Body of pancreas (tissue), 4 donors: Measurements from ENCODE around the gene MRPL10. TPM values are rescaled to one million over a fixed set of nuclear protein-coding genes. Genes with fewer than 3 reads are reported as not detected.

Experiments used
- ATAC-seq: fragments of 150-250 bp; one replicate; pipeline ENCODE4 v1.9.1; 2016
- DNase-seq, 4 donors: peaks; one replicate each; pipeline ENCODE4 v3.0.0-alpha.2; 2019
- H3K27ac ChIP-seq, 4 donors: fragments of 200-600 bp; sonication (generic); 1 replicate in 3 of 4; 2 replicates in 1 of 4; pipeline versions ENCODE4 v1.5.1 to v1.6.1; 2016 to 2019; ENCODE audit warnings: mild to moderate bottlenecking in 1 of 4, mixed read lengths in 1 of 4, moderate library complexity in 1 of 4
- H3K27me3 ChIP-seq, 2 donors: fragments of 200-600 bp; sonication (generic); one replicate each; pipeline ENCODE4 v1.6.0; 2016; ENCODE audit warnings: mild to moderate bottlenecking in 1 of 2
- H3K36me3 ChIP-seq, 2 donors: fragments of 200-600 bp; sonication (generic); replicated peaks in 1 of 2; 2 replicates each; pipeline ENCODE4 v1.5.1; 2016; ENCODE audit warnings: low read depth in 2 of 2; ENCODE audit not compliant: insufficient read depth in 1 of 2
- H3K4me1 ChIP-seq: fragments of 200-600 bp; sonication (generic); one replicate; pipeline ENCODE4 v1.6.0; 2016
- H3K4me3 ChIP-seq, 2 donors: fragments of 200-600 bp; sonication (generic); 1 replicate in 1 of 2; 2 replicates in 1 of 2; pipeline ENCODE4 v1.5.1; 2016 to 2019
- H3K9me3 ChIP-seq, 3 donors: fragments of 200-600 bp; sonication (generic); 1 replicate in 2 of 3; 2 replicates in 1 of 3; pipeline ENCODE4 v1.5.1; 2016
- POLR2A ChIP-seq, 3 donors: fragments of 450-650 bp; IDR thresholded peaks; one replicate each; pipeline ENCODE4 v1.6.1; 2016; ENCODE audit warnings: antibody characterized with exemption in 3 of 3, mild to moderate bottlenecking in 2 of 3
- WGBS, 2 donors: methylation state at CpG; one replicate each; pipeline ENCODE4 v1.1.5; 2017; 5-methylcytosine and 5-hydroxymethylcytosine counted together
- intact Hi-C: fragments of 100-400 bp; cut with DNase I; formaldehyde crosslinking; loops from one replicate; pipeline ENCODE4 v1.15.1; 2023
- total RNA-seq, 2 donors: library from RNA; depleted of rRNA; stranded (reverse); fragments of >200 nt; gene quantifications; one replicate each; pipeline ENCODE4 v1.1.0, GENCODE V29; 2016
- TF ChIP-seq, protein P1 (sequence below), 7 experiments: fragments of 450-650 bp in 4 of 7; fragments of 200-600 bp in 3 of 7; sonication (generic) in 3 of 7; IDR thresholded peaks; one replicate each; pipeline ENCODE4 v1.5.1; 2016 to 2019; ENCODE audit warnings: antibody characterized with exemption in 7 of 7

MRPL10 gene
- total RNA-seq, 2 donors from 2014 or later: 4.3 to 29.8 TPM

DNA sequence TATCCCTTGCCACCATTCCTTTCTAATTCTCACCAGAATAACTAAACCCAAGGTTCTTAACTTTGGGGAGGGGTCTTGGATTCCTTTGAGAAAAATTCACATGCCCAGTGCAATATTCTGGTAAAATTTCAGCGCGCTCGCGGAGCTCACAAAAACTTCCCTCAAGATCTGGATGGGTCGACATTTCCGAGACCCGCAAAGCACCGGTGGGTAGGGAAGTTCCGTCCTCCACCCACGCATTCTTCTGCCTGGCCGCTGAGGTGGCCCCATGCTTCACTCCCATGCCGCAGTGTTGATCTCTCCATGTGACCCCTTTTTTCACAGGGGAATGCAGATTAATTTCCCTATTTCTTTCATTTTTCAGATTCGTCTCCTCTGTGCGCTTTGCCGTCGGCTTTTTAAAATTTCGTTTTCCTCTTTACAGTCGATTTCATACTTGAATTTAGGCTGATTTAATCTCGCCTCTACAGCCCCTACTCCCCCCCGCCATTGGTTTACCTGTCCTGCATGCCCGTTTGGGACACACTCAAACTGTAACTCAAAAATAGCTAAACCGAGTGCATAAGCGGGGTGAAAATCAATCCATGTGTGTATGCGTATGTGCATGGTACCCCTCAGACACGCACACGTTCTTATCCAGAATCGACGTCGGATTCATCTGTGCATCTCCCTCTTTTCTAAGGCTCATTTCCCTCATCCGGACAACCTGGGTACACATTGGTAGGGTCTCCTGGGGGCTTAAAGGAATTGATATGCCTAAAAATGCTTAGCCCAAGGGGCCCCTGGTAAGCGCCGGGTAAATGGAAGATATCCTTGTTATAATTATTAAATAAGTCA lies 21.0 kb upstream of the MRPL10 start:
- Histone ChIP-seq H3K4me1 (peaks cover 28% of the 10 kb centered on the region), H3K4me3 (no peak overlapping the region), H3K27ac (no peak overlapping the region), H3K9me3 (no peaks in the 10 kb centered on the region), H3K27me3 (peaks cover 0 to 22% of the 10 kb centered on the region in 2 donors), H3K36me3 (no peaks in the 10 kb centered on the region)
- no peak for TF ChIP-seq POLR2A (IDR thresholded peaks at IDR 0.05)
- TF ChIP-seq, protein P1, sequence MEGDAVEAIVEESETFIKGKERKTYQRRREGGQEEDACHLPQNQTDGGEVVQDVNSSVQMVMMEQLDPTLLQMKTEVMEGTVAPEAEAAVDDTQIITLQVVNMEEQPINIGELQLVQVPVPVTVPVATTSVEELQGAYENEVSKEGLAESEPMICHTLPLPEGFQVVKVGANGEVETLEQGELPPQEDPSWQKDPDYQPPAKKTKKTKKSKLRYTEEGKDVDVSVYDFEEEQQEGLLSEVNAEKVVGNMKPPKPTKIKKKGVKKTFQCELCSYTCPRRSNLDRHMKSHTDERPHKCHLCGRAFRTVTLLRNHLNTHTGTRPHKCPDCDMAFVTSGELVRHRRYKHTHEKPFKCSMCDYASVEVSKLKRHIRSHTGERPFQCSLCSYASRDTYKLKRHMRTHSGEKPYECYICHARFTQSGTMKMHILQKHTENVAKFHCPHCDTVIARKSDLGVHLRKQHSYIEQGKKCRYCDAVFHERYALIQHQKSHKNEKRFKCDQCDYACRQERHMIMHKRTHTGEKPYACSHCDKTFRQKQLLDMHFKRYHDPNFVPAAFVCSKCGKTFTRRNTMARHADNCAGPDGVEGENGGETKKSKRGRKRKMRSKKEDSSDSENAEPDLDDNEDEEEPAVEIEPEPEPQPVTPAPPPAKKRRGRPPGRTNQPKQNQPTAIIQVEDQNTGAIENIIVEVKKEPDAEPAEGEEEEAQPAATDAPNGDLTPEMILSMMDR (IDR thresholded peaks at IDR 0.05): no peak
- 23% methylated on average over 32 of the region's 32 CpGs for WGBS, 2 donors
- ATAC-seq (no peak), DNase-seq (no peak)
- intact Hi-C loops: no loop called here

DNA sequence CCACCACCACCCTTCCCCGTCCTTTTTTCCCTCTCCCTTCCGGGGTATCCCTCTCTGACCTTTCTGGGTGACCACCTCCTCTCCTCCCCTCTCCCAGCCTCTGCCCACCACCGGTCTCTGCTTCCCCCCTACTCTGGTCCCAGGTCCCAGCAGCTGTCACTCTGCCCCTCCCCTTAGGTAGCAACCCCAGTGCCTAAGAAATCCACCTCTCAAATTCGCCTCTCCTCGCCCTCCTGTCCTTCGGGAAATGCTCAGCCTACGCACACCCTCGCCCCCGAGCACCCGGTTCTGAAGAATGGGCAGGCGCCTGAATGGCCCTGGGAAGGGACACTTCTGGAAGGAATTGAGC lies 20.4 kb upstream of the MRPL10 start:
- intact Hi-C loops: no loop called here
- H3K9me3 ChIP-seq: no peaks in the 10 kb centered on the region
- no peak for ATAC-seq
- 30 to 36% methylated on average over 10 to 11 of the region's 11 CpGs for WGBS, 2 donors
- H3K4me3 ChIP-seq: no peak overlapping the region
- no peak overlapping the region for H3K27ac ChIP-seq
- no peaks in the 10 kb centered on the region for H3K36me3 ChIP-seq
- H3K27me3 ChIP-seq: peaks cover 0 to 28% of the 10 kb centered on the region in 2 donors
- no peak for DNase-seq
- H3K4me1 ChIP-seq: peaks cover 34% of the 10 kb centered on the region
- TF ChIP-seq, protein P1 (IDR thresholded peaks at IDR 0.05): no peak

DNA sequence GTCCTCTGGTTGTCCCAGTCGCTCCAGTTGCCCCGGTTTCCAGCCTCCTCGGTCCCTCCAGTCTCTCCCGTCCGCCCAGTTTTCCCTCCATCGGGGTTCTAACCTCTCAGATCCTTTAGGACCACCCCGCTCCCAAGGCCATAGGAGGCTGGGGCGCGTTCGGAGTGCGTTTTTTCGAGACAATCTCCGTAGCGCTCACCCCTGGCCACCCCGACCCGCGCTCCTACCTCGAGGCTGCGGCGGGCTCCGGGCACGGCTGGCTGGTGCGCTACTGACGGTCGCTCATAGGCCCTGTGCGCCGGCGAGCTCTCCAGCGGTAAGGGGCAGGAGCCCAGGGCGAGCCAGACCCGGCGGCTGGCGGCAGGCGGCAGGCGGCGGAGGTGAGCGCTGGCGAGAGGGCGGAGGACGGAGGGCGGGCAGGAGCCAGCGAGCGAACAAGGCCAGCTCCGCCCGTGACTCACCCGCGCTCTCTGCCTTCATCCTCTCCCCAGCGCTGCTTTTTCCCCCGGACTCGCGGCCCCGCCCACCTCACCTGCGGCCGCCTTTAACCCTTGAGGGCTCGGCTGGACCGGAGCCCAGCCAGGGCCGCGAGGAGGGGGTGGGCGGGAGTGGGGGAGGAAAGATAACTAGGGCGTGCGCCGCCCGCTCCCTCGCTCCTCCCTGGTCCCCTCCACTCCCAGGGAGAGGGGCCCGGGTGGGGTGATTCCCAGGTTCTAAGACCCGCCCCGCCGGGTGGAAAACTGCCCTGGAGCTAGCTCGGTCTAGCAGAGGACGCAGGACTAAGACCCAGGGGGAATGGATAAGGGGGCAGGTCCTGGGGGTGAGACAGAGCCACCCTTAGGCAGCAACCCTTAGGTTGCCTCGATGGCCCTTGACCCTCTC lies 19.6 kb upstream of the MRPL10 start, which contains the start of gene SP6:
SP6 (minus strand) TSS at position 472 of the 882 bp plus-strand sequence. CDS start 2,734 bp downstream, outside the sequence.
- TF ChIP-seq POLR2A (IDR thresholded peaks at IDR 0.05): peak; percentile 50 to 63 (median 54)
- TF ChIP-seq, protein P1 (IDR thresholded peaks at IDR 0.05): peak; percentile 9 to 60 (median 37)
- WGBS, 2 donors: 5% methylated on average over 48 to 54 of the region's 71 CpGs
- peaks cover 0 to 31% of the 10 kb centered on the region in 2 donors for H3K27me3 ChIP-seq
- no peaks in the 10 kb centered on the region for H3K36me3 ChIP-seq
- ATAC-seq (peak; percentile 98), DNase-seq (peak; percentile 87 to 92 (median 92))
- peaks cover 35% of the 10 kb centered on the region for H3K4me1 ChIP-seq
- H3K9me3 ChIP-seq: no peaks in the 10 kb centered on the region
- intact Hi-C loops: no loop called here
- H3K4me3 ChIP-seq: no peak within 1 kb of the TSS
- peak within 1 kb of the TSS in 2 of 4 donors; percentile 28 to 47 for H3K27ac ChIP-seq

DNA sequence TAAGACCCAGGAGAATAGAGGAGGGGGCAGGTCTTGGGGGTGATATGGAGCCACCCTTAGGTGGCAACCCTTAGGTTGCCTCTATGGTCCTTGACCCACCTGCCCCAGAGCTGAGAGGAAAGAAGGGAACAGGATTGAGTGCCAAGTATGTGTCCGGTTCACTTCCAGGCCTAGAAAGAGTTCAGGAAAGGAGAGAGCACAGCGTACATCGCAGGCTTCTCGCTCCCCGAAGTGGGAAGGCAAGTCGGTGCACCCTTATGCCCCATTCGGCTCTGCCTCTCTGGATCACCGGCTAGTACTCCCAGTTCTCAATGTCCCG lies 19.0 kb upstream of the MRPL10 start:
- Histone ChIP-seq H3K27ac (peak overlapping the region in 2 of 4 donors; percentile 28 to 47), H3K27me3 (peaks cover 0 to 31% of the 10 kb centered on the region in 2 donors), H3K4me1 (peaks cover 35% of the 10 kb centered on the region), H3K4me3 (no peak overlapping the region), H3K36me3 (no peaks in the 10 kb centered on the region), H3K9me3 (no peaks in the 10 kb centered on the region)
- DNase-seq (no peak), ATAC-seq (peak; percentile 13)
- intact Hi-C loops: no loop called here
- 36 to 38% methylated on average over 9 of the region's 9 CpGs for WGBS, 2 donors
- TF ChIP-seq, protein P1 (IDR thresholded peaks at IDR 0.05): no peak
- no peak for TF ChIP-seq POLR2A (IDR thresholded peaks at IDR 0.05)
